A172 (cell line): ENCODE data around the gene C1orf210. TPM values are rescaled to one million over a fixed set of nuclear protein-coding genes. Genes with fewer than 3 reads are reported as not detected.
A peak's percentile ranks its signal among the peaks of the same experiment; 100 is the strongest.

Source experiments
- DNase-seq: peaks from one replicate; pipeline ENCODE4 v3.0.0-alpha.2; 2015; ENCODE audit warnings: low spot score
- total RNA-seq: library from RNA; depleted of rRNA; stranded (reverse); fragments of >200 nt; shearing (Covaris generic); gene quantifications from 2 replicates; pipeline ENCODE4 v1.2.3, GENCODE V29; 2014

Gene C1orf210
- total RNA-seq, 1 experiment from 2014 or later = not detected

- no peak for DNase-seq
These were observed 27.5 kb upstream of the C1orf210 start for GRCh38 chr1:43312663-43313515.

- DNase-seq = no peak
These were observed 26.8 kb upstream of the C1orf210 start for GRCh38 chr1:43312212-43312623.

GRCh38 chr1:43311521-43311920 lies 26.1 kb upstream of the C1orf210 start:
- DNase-seq = no peak

GRCh38 chr1:43309405-43310025 lies 24.1 kb upstream of the C1orf210 start:
- DNase-seq = peak; percentile 15

GRCh38 chr1:43308635-43309404 lies 23.4 kb upstream of the C1orf210 start:
- DNase-seq = no peak

GRCh38 chr1:43307458-43308158 lies 22.2 kb upstream of the C1orf210 start:
- no peak for DNase-seq

- no peak for DNase-seq
These were observed 21.5 kb upstream of the C1orf210 start for GRCh38 chr1:43306688-43307457.

GRCh38 chr1:43305926-43306687 lies 20.7 kb upstream of the C1orf210 start:
- no peak for DNase-seq

- DNase-seq = no peak
These were observed 20.1 kb upstream of the C1orf210 start for GRCh38 chr1:43305461-43305860.

GRCh38 chr1:43304771-43305300 lies 19.5 kb upstream of the C1orf210 start:
- DNase-seq = no peak

- no peak for DNase-seq
These were observed 18.9 kb upstream of the C1orf210 start for GRCh38 chr1:43304314-43304681.

GRCh38 chr1:43303471-43304313 lies 18.3 kb upstream of the C1orf210 start:
- no peak for DNase-seq

GRCh38 chr1:43302721-43303470 lies 17.5 kb upstream of the C1orf210 start:
- no peak for DNase-seq

- DNase-seq = no peak
These were observed 16.8 kb upstream of the C1orf210 start for GRCh38 chr1:43302201-43302600.

- DNase-seq = no peak
These were observed 15.2 kb upstream of the C1orf210 start, which contains the start of gene TIE1 for GRCh38 chr1:43300378-43301094. TIE1 (plus strand) TSS chr1:43300982; CDS start chr1:43301072, 90 bp downstream.

- DNase-seq = no peak
These were observed 13.7 kb upstream of the C1orf210 start for GRCh38 chr1:43299101-43299500.

GRCh38 chr1:43298055-43298454 lies 12.7 kb upstream of the C1orf210 start:
- no peak for DNase-seq

- no peak for DNase-seq
These were observed 10.8 kb upstream of the C1orf210 start for GRCh38 chr1:43296207-43296606.
